Stimulated activated effector memory CD8-positive, alpha-beta T cell treated with anti-CD3 and anti-CD28 coated beads, Interleukin-12 subunit alpha, Interleukin-12 subunit beta, amount 100 ng/mL, for 72 hours (primary cell): ENCODE data around the gene PRAMEF18.
"Not testable (repeated sequence)": the region's sequence is repeated elsewhere in the genome, so short reads cannot be mapped to it uniquely, and the experiment has no call there.

ENCODE experiments used
- ATAC-seq: fragments of 150-1000 bp; cut with Tn5 transposase; 2 replicates; pipeline ENCODE4 v1.10.0; 2021
- DNase-seq, 2 donors: peaks; one replicate each; pipeline ENCODE4 v3.0.0; 2021 to 2022; ENCODE audit warnings: low spot score in 2 of 2
- H3K27ac Mint-ChIP-seq: one replicate; pipeline ENCODE4 v1.8.0; 2022; ENCODE audit warnings: mild to moderate bottlenecking, mixed read lengths
- H3K36me3 Mint-ChIP-seq: one replicate; pipeline ENCODE4 v1.8.0; 2022; ENCODE audit warnings: mild to moderate bottlenecking, mixed read lengths
- H3K4me1 Mint-ChIP-seq: one replicate; pipeline ENCODE4 v1.8.0; 2022; ENCODE audit warnings: mixed read lengths
- H3K4me3 Mint-ChIP-seq: one replicate; pipeline ENCODE4 v1.8.0; 2022; ENCODE audit warnings: mild to moderate bottlenecking, mixed read lengths
- H3K9me3 Mint-ChIP-seq: one replicate; pipeline ENCODE4 v1.8.0; 2022; ENCODE audit warnings: mixed read lengths

Gene PRAMEF18

DNA sequence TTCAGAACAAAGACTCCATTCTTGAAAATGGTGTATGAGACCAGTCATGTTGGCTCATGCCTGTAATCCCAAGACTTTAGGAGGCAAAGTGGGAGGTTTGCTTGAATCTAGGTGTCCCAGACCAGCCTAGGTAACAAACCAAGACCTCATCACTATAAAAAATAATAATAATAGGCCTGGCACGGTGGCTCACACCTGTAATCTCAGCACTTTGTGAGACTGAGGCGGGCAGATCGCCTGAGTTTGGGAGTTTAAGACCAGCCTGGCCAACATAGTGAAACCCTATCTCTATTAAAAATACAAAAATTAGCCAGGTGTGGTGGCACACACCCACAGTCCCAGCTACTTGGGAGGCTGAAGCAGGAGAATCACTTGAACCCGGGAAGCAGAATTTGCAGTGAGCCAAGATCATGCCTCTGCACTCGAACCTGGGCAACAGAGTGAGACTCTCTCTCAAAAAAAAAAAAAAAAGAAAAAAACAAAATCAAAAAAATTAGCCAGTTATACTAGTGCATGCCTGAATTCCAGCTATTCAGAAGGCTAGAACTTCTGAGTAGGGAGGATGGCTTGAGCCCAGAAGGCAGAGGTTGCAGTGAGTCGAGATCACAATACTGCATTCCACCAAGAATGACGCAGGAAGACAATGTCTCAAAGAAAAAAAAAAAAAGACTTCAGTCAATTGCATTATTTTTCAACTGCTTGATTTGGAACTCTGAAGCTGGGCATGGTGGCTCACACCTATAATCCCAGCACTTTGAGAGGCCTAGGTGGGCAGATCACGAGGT is 1.5 kb upstream of the PRAMEF18 start:
- not testable (repeated sequence) for H3K9me3 Mint-ChIP-seq, H3K27ac Mint-ChIP-seq, H3K4me3 Mint-ChIP-seq, H3K36me3 Mint-ChIP-seq, ATAC-seq, H3K4me1 Mint-ChIP-seq
- peak in 1 of 2 donors; percentile 28 for DNase-seq

DNA sequence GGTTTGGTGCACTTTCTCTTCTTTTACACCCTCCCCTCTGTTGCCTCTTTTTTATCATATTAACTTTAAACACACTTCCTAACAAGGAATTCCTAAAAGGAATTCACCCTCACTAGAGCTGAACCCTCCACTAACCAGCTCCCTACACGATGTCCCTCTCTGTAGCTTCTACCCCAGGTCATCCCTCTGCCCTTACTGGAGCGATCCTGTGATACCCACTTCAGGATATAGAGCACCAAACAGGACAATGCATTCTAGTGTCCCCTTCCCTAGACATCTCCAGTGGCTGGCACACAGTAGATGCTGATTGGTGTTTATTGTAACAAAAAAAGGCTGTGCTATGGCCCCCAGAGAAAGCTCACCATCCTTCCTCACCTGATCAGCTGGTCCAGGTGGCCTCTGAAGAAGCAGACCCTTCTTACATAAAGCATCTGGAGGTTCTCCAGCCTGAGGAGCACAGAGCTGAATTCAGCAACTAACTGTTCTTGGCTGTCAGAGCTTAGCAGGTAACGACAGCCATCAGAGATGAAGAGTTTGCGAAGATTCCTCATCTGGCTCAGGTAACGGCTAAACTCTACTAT is 1.4 kb downstream of the PRAMEF18 start:
- ATAC-seq = peak; percentile 51
- Mint-ChIP-seq H3K27ac (no peak overlapping the region), H3K9me3 (no peaks in the 10 kb centered on the region)

DNA sequence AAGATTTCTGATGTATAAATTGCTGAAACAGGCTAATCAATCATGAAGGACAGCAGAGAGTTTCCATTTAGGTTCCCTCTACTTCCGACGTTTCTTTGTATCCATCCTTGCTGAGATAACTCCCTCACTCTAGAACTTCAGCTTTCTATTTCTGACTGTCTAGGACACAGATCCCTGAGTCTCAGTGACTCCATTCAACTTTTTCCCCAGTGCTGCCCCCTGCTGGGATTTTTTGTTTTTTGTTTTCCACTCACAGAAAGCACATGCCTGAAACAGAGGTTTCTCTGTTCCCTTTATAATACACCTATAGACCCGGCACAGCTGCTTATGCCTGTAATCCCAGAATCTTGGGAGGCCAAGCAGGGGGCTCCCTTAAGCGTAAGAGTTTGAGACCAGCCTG is 3.2 kb downstream of the PRAMEF18 start:
- not testable (repeated sequence) for ATAC-seq, H3K36me3 Mint-ChIP-seq, H3K4me3 Mint-ChIP-seq, DNase-seq, H3K9me3 Mint-ChIP-seq, H3K4me1 Mint-ChIP-seq, H3K27ac Mint-ChIP-seq

More for the DNA sequence above, 1.4 kb downstream of the PRAMEF18 start:
- no peak overlapping the region for H3K4me3 Mint-ChIP-seq
- no peaks in the 10 kb centered on the region for H3K4me1 Mint-ChIP-seq
- H3K36me3 Mint-ChIP-seq = no peaks in the 10 kb centered on the region
- peak in 1 of 2 donors; percentile 39 for DNase-seq

DNA sequence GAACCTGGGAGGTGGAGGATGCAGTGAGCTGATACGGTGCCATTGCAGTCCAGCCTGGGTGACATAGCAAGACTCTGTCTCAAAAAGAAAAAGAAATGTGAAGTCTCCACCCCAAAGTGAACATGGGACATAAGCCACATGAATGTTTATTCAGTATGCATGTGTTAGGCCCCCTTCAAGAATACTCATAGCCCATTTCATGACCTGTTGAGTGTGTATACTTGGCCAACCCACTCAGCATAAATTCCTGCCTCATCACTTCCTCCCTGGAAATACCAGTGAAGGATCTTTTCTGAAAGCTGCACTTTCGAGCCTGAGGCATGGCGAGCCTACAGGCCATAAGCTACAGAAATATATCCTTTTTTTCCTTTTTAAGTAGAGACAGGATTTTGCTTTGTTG is 6.8 kb downstream of the PRAMEF18 start:
- H3K4me1 Mint-ChIP-seq, H3K27ac Mint-ChIP-seq, DNase-seq, H3K9me3 Mint-ChIP-seq, ATAC-seq, H3K36me3 Mint-ChIP-seq, H3K4me3 Mint-ChIP-seq: not testable (repeated sequence)

DNA sequence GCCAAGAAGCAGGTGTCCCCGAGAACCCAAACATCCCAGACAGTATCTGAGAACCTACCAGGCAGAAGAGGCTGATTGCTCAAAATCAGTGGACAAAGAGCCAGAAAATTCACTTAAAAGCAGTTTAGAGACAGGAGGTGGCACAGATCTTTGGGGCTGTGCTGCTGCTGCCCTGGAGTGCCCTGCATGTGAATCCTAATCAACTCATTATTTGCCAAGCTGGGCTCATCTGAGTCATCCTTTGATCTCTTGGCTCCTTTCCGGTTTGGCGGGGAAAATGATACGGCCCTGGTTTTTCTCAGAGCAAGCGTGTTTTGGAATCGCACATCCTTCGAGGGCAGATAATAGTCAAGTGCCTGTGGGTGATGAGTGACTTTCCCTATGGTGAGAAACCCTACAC is 9.3 kb downstream of the PRAMEF18 start:
- DNase-seq, H3K36me3 Mint-ChIP-seq, H3K4me3 Mint-ChIP-seq, ATAC-seq, H3K9me3 Mint-ChIP-seq, H3K27ac Mint-ChIP-seq, H3K4me1 Mint-ChIP-seq: not testable (repeated sequence)

DNA sequence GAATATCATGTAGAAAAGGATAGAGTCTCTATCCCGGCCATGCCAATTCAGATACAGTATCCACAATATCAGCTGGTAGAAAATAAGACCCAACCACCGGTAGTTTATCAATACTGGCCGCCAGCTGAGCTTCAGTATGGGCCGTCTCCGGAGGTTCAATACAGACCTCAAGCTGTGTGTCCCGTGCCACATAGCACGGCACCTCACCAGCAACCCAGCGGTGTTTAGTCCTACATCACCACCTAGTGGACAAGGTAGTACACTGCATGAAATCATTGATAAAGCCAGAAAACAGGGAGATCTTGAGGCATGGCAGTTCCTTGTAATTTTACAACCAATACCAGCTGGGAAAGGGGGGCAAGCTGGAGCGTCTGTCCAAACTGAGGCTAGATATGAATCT is 17.2 kb downstream of the PRAMEF18 start:
- DNase-seq, H3K27ac Mint-ChIP-seq, H3K4me3 Mint-ChIP-seq, H3K36me3 Mint-ChIP-seq, H3K4me1 Mint-ChIP-seq, ATAC-seq, H3K9me3 Mint-ChIP-seq: not testable (repeated sequence)

DNA sequence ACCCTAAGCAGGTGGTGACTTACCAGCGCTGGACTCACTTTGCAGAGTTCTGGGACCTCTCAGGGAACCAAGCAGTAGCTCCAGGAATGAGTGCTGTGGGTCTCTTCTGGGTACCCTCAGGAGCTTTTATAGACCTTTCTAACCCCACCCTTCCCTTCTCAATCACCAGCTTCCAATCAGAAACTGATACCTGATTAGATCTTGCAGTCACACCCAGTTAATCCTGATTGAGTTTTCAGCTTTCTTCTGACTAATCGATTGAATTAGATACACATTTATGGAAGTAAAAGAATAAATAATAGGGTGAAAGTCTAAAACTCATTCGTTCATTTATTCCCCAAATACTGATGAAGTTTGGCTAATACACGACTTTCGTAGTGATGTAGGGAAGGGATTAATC is 24.6 kb downstream of the PRAMEF18 start, which contains the start of gene PRAMEF13:
Gene PRAMEF13 (minus strand): TSS at position 101 of the 400 bp plus-strand sequence. CDS start 1,820 bp downstream, outside the sequence.
- ATAC-seq, H3K27ac Mint-ChIP-seq, DNase-seq, H3K9me3 Mint-ChIP-seq, H3K36me3 Mint-ChIP-seq, H3K4me1 Mint-ChIP-seq, H3K4me3 Mint-ChIP-seq: not testable (repeated sequence)
